GM12801 (cell line): ENCODE measurements around the gene SLC9A9.

Source experiments
- TF ChIP-seq, protein P1 (sequence below): IDR thresholded peaks from one replicate; pipeline ENCODE4 v1.5.1; 2011; ENCODE audit warnings: control low read depth; ENCODE audit not compliant: insufficient read length; ENCODE audit errors: extremely low read depth

SLC9A9 gene

GRCh38 chr3:143827425-143827824 is 20.8 kb downstream of the SLC9A9 start:
- TF ChIP-seq, protein P1, sequence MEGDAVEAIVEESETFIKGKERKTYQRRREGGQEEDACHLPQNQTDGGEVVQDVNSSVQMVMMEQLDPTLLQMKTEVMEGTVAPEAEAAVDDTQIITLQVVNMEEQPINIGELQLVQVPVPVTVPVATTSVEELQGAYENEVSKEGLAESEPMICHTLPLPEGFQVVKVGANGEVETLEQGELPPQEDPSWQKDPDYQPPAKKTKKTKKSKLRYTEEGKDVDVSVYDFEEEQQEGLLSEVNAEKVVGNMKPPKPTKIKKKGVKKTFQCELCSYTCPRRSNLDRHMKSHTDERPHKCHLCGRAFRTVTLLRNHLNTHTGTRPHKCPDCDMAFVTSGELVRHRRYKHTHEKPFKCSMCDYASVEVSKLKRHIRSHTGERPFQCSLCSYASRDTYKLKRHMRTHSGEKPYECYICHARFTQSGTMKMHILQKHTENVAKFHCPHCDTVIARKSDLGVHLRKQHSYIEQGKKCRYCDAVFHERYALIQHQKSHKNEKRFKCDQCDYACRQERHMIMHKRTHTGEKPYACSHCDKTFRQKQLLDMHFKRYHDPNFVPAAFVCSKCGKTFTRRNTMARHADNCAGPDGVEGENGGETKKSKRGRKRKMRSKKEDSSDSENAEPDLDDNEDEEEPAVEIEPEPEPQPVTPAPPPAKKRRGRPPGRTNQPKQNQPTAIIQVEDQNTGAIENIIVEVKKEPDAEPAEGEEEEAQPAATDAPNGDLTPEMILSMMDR: no peak

- TF ChIP-seq, protein P1: no peak
Observed at GRCh38 chr3:143826296-143826695, 22.0 kb downstream of the SLC9A9 start.

DNA sequence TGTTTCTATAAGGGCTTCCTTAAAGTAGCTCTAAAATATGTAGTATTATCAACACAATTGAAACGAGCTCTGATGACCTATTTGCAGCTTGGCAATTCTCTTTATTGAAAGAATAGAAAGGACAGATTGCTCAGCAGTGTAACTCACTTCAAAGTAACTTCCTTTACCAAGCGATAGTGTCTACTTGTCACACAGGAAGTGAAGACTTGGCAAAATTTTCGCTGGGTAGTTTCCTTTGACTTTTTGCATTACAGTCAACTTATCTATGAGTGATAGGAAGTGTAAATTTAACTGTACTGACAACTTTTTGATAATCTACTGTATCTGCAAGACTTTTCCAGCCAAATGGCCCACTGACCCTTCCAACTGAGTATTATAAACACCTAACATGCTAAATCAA is 22.8 kb downstream of the SLC9A9 start:
- TF ChIP-seq, protein P1: no peak

GRCh38 chr3:143824735-143825385 is 23.4 kb downstream of the SLC9A9 start:
- TF ChIP-seq, protein P1: no peak

DNA sequence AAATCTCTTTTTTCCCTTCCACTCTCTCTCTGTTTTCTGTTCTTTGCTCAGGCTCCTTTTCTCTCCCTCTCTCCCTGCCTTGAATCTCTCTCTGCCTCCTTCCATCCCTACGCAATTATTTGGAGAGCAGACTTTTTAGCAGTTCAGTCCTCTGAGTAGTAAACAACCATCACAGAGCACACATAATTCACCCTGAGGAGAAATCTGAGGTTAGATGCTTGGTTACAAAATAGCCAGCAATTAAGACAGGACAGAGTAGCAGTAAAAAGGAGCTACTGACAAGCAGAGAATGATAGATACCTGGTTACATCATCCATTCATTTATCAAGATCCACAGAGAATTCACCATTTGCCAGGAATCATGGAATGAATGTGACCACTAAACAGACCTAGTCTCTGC is 25.5 kb downstream of the SLC9A9 start:
- TF ChIP-seq, protein P1: no peak

DNA sequence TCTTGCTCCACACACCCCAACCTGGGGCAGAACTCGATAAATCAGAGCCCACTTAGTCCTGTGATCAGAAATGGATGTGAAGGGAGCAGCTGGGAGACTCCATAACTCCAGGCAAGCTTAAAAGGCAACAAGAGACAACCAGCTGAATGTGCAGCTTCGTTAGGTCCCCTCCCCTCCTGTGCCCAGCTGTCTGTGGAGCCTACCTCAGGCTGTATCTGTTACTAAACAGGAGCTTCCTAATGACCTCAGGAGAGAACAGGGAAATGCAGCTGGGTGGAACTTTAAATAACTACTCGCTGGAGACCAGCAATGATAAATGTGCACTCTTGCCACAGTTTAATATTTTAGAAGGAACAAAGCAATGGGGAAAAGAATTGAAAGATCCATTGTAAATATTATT is 25.9 kb downstream of the SLC9A9 start:
- TF ChIP-seq, protein P1: no peak

DNA sequence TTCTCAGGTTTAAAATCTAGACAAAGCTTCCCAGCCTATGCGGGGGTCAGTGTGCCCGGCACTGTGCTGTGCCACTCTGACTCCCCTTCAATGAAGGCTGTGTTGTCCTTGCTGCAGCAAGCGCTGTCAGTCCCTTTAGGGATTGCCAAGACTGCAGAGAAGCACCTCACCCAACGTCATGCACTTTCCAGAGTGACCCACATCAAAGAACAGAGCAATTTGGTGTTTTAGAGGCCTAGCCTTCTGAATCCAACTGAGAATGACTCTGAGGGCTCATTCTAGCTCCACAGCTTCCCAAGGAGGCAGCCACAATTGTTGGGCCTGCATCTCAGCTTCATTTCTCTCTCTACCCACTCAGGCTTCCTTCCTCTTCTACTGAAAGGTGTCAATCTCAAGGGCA is 26.4 kb downstream of the SLC9A9 start:
- TF ChIP-seq, protein P1: no peak
